Ovary (tissue), 9 donors: ENCODE data around the gene NTRK3. TPM values are rescaled to one million over a fixed set of nuclear protein-coding genes. Genes with fewer than 3 reads are reported as not detected.

Experiments
- DNase-seq, 5 donors: peaks; one replicate each; pipeline ENCODE4 v3.0.0-alpha.2; 2019 to 2020
- H3K27ac ChIP-seq, 2 donors: fragments of 200-600 bp; one replicate each; pipeline versions ENCODE4 v1.5.1 to v1.8.0; 2019 to 2022
- H3K27me3 ChIP-seq: fragments of 200-600 bp; one replicate; pipeline ENCODE4 v1.8.0; 2022
- H3K36me3 ChIP-seq: fragments of 200-600 bp; sonication (generic); one replicate; pipeline ENCODE4 v1.5.1; 2019
- H3K4me1 ChIP-seq: one replicate; pipeline ENCODE4 v1.8.1; 2013; ENCODE audit warnings: mild to moderate bottlenecking, moderate library complexity; ENCODE audit not compliant: insufficient read depth
- H3K4me3 ChIP-seq: fragments of 200-600 bp; sonication (generic); one replicate; pipeline ENCODE4 v1.5.1; 2017
- H3K9me3 ChIP-seq, 2 donors: fragments of 200-600 bp in 1 of 2; sonication (generic) in 1 of 2; one replicate each; pipeline versions ENCODE4 v1.5.1 to v1.8.1; 2013 to 2019; ENCODE audit warnings: mild to moderate bottlenecking in 1 of 2, moderate library complexity in 1 of 2
- EP300 ChIP-seq: sonication (generic); formaldehyde crosslinking; IDR thresholded peaks from one replicate; pipeline ENCODE4 v1.6.1; 2017; ENCODE audit warnings: antibody characterized with exemption
- POLR2A ChIP-seq: fragments of 450-650 bp; IDR thresholded peaks from one replicate; pipeline ENCODE4 v1.6.1; 2017; ENCODE audit warnings: antibody characterized with exemption, mild to moderate bottlenecking, moderate library complexity
- WGBS, 3 donors: extraction: QIAGEN DNeasy Blood & Tissue Kit in 1 of 3; methylation state at CpG; one replicate each; pipeline versions ENCODE4 v1.1.5 to v1.1.7; 2013 to 2017; 5-methylcytosine and 5-hydroxymethylcytosine counted together
- intact Hi-C, 4 donors: fragments of 100-400 bp; cut with DNase I; formaldehyde crosslinking; loops; one replicate each; pipeline versions ENCODE4 v1.11.0 to v1.15.1; 2022 to 2023
- polyA plus RNA-seq, 2 donors: library from polyadenylated mRNA; stranded (reverse); fragments of 200-250 nt in 1 of 2; fragments of 350-450 nt in 1 of 2; fragmentation: Illumina TruSeq in 1 of 2; extraction: RNeasy Lipid Tissue Mini Kit (QIAGEN cat#74804) in 1 of 2; gene quantifications; one replicate each; pipeline ENCODE4 v1.2.3, GENCODE V29; 2013 to 2014
- total RNA-seq, 7 donors: library from RNA; depleted of rRNA in 2 of 7; stranded (reverse); fragments of >200 nt in 2 of 7; fragmentation: NEBNext Ultra II Directional in 3 of 7; extraction: Animal tissue kit (Norgen Biotek cat#: 25700) in 3 of 7; gene quantifications; one replicate each; pipeline versions ENCODE4 v1.1.0 to v1.2.4, GENCODE V29; 2016 to 2023
- TF ChIP-seq, protein P1 (sequence below), 3 donors: fragments of 450-650 bp in 2 of 3; fragments of 200-600 bp in 1 of 3; IDR thresholded peaks; one replicate each; pipeline versions ENCODE4 v1.5.1 to v1.8.0; 2016 to 2022; ENCODE audit warnings: antibody characterized with exemption in 3 of 3, mild to moderate bottlenecking in 1 of 3
- donor health status: DM: no; HTN: no; CAD: no; lungs with moderate emphysema.
- donor health status: DM: no; HTN: no; CAD: no.
- donor health status: Bipolar disorder and iron deficiency.
- donor health status: DM: yes; HTN: yes; CAD: no.
- donor health status: DM: no; HTN: no; CAD: no.
- donor health status: DM: yes; HTN: yes; CAD: no.

Gene NTRK3
- total and polyA plus RNA-seq, 9 donors: 0.77 to 14.6 (median 2.7) TPM

DNA sequence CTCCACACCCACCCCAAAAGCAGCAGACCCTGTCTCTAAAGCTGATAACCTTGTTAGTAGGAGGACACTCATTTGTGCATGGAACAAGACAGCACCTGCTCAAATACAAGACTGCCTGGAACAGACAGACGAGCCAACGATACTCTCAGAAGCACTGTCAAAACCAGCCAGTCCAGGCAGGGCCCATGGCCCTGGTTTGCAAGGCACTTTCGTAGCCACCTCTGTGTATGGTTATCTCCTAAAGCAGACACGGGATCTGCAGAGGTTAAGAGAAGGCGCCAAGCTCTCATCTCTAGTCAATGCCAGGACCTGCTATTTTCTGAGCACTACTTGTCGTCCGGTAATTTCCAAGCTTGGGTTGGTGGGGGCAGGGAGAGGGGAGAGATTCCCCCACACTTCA is 10.5 kb downstream of the NTRK3 start:
- no peaks in the 10 kb centered on the region for H3K36me3 ChIP-seq
- no peak overlapping the region for H3K27ac ChIP-seq
- no peak for DNase-seq
- TF ChIP-seq EP300: no peak
- TF ChIP-seq, protein P1, sequence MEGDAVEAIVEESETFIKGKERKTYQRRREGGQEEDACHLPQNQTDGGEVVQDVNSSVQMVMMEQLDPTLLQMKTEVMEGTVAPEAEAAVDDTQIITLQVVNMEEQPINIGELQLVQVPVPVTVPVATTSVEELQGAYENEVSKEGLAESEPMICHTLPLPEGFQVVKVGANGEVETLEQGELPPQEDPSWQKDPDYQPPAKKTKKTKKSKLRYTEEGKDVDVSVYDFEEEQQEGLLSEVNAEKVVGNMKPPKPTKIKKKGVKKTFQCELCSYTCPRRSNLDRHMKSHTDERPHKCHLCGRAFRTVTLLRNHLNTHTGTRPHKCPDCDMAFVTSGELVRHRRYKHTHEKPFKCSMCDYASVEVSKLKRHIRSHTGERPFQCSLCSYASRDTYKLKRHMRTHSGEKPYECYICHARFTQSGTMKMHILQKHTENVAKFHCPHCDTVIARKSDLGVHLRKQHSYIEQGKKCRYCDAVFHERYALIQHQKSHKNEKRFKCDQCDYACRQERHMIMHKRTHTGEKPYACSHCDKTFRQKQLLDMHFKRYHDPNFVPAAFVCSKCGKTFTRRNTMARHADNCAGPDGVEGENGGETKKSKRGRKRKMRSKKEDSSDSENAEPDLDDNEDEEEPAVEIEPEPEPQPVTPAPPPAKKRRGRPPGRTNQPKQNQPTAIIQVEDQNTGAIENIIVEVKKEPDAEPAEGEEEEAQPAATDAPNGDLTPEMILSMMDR (IDR thresholded peaks at IDR 0.05): no peak
- TF ChIP-seq POLR2A: no peak
- intact Hi-C loops: no loop called here
- WGBS, 3 donors: 67 to 73% (median 72%) methylated on average over 7 of the region's 7 CpGs
- no peak overlapping the region for H3K4me3 ChIP-seq
- H3K27me3 ChIP-seq: no peaks in the 10 kb centered on the region
- H3K4me1 ChIP-seq: no peaks in the 10 kb centered on the region
- H3K9me3 ChIP-seq: no peaks in the 10 kb centered on the region

DNA sequence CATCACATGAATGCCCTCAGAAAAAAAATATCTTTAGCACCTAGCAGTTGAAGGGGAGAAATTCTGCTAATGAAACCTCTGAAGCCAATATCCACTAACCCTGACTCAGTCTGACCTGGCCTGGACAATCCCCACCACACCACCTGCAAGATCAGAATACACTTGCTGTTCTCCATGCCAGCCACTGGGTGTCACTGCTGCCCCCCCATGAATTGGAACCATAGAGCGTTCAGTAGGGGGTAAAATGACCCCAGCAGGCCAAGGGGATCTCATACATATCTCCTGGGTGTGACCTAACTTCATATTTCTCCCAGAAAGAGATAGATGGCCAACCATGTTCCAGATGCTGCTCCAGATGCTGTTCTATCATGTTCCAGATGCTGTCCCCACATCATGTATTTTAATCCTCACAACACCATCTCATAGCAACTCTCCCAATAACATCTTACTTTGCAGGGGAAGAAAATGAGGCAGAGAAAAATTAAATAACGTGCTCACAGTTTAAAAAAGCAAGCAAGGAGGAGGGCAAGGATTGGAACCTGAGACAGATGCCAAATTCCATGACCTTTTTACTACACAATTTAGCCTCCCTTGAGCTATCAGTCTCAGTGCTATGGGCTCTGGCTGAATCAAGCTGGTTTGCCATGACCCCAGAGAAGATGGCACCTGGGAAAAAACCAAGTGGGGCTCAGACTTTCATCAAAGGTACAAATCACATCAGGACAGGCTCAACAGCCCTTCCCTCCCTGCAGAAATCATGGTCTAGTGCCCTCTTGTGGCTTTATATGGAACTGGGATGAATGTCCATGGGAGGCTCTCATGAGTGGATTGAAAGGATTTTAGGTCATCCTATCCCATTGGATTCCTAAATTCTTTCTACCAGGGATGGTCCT is 12.4 kb downstream of the NTRK3 start:
- H3K27ac ChIP-seq: no peak overlapping the region
- H3K9me3 ChIP-seq: no peaks in the 10 kb centered on the region
- 26 to 51% (median 36%) methylated on average over 2 of the region's 2 CpGs for WGBS, 3 donors
- intact Hi-C loops: no loop called here
- no peak for DNase-seq
- H3K27me3 ChIP-seq: no peaks in the 10 kb centered on the region
- H3K4me3 ChIP-seq: no peak overlapping the region
- H3K36me3 ChIP-seq: no peaks in the 10 kb centered on the region
- TF ChIP-seq, protein P1 (IDR thresholded peaks at IDR 0.05): no peak
- no peaks in the 10 kb centered on the region for H3K4me1 ChIP-seq

DNA sequence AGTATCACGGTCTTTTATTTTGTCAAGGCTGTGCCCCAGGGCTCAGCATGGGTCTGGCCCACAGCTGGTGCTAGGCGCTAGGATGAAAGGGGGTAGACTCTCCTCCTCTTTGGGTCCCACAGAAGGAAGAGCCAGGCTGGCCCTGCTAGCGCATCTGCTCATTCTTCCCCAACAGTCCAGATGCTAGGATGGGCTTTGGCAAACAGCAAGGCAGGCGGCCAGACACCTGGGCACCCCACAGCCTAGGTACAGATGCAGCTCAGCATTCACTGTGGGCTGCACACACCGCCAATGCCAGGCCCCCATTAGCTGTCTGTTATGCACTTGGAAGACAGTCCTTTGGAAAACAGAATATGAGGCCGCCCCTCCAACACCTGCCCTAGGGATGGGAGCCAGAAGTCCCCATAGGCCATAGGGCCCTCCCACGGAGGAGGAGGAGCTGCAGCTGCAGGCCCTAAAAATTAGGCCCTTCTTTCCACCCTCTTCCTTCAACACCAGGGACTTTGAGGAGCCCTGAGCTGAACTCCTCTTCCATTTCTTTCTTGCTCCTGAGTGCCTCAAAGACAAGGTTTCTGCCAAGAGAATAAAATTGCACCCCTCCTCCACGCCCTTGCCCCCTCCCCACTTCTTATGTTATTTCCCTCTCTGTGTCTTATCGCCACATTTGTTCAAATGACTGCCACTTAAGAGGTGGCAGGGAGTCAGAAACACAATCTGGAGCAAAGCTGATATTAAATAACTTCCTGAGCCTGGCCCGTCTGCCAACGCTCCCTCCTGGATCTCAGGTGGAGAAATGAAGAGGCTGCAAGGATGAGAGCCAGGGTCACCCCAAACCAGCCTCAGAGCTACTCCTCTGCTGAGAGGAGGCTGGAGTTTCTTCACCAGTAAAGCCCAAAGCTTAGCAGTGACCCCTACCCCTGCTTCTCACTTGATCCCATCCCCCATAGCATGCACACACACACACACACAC is 13.7 kb downstream of the NTRK3 start:
- no peaks in the 10 kb centered on the region for H3K36me3 ChIP-seq
- no peak for DNase-seq
- no peaks in the 10 kb centered on the region for H3K9me3 ChIP-seq
- TF ChIP-seq POLR2A: no peak
- TF ChIP-seq, protein P1 (IDR thresholded peaks at IDR 0.05): no peak
- no peak for TF ChIP-seq EP300
- intact Hi-C loops: no loop called here
- 69 to 85% (median 80%) methylated on average over 11 of the region's 11 CpGs for WGBS, 3 donors
- no peak overlapping the region for H3K4me3 ChIP-seq
- no peaks in the 10 kb centered on the region for H3K27me3 ChIP-seq
- no peak overlapping the region for H3K27ac ChIP-seq
- H3K4me1 ChIP-seq: no peaks in the 10 kb centered on the region

DNA sequence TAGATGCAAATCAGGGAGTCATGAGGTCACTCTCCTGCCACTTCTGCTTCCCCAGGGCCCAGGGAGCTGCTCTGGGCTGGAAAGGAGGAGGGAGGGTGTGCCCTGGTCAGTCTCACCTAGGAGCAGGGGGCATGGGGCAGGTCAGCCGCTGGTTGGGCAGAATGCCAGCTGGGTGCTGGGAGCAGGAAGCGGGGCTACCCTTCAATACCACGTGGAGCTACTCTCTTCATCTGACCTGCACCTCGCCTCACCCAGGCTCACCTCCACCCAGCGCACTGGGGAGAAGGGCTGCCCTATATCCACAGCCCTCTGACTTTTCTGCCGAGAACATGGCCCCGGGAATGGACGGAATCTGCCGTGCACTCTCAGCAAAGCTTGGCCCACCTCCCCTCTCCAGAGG is 15.1 kb downstream of the NTRK3 start:
- Histone ChIP-seq H3K4me1 (no peaks in the 10 kb centered on the region), H3K27ac (no peak overlapping the region), H3K36me3 (no peaks in the 10 kb centered on the region), H3K27me3 (no peaks in the 10 kb centered on the region), H3K9me3 (no peaks in the 10 kb centered on the region), H3K4me3 (no peak overlapping the region)
- DNase-seq: no peak
- intact Hi-C loops: no loop called here
- WGBS, 3 donors: 65 to 75% (median 66%) methylated on average over 9 of the region's 9 CpGs
- TF ChIP-seq POLR2A (no peak), EP300 (no peak)
- TF ChIP-seq, protein P1 (IDR thresholded peaks at IDR 0.05): no peak
